ENCODE data around the gene WDFY3. TPM values are rescaled to one million over a fixed set of nuclear protein-coding genes. Genes with fewer than 3 reads are reported as not detected.

Gene WDFY3
- total and polyA plus RNA-seq, 2 donors (not counting 1 experiment from before 2014, with no cell fraction given): 0.05 to 0.36 TPM

- Mint-ChIP-seq H3K9me3 (ENCODE audit: insufficient read depth) (no peaks in the 10 kb centered on the region), H3K27ac (no peak overlapping the region), H3K4me1 (no peaks in the 10 kb centered on the region), H3K27me3 (peaks cover 6% of the 10 kb centered on the region), H3K4me3 (no peak overlapping the region)
- no peaks in the 10 kb centered on the region for H4K20me1 ChIP-seq (ENCODE audit: control insufficient read depth, insufficient read depth, low read length, poor library complexity, severe bottlenecking)
- no peaks in the 10 kb centered on the region for H3K79me2 ChIP-seq (ENCODE audit: control insufficient read depth, insufficient read depth, low read length)
- ChIA-PET CTCF (no interaction called here), POLR2A (no interaction called here)
- H3K36me3 ChIP-seq (replicated peaks in 1 of 2; ENCODE audit: control extremely low read depth in 1 of 2, control insufficient read depth in 1 of 2, extremely low read depth in 1 of 2, insufficient read depth in 2 of 2, low read length in 1 of 2): no peaks in the 10 kb centered on the region
- H3K4me1 ChIP-seq (ENCODE audit: control insufficient read depth in 2 of 2, insufficient read depth in 2 of 2, low read length in 2 of 2): no peaks in the 10 kb centered on the region
- WGBS (ENCODE audit: insufficient coverage): no CpG with 5 or more reads among the region's 1 CpG
- H3K9ac ChIP-seq (ENCODE audit: low read length): no peak overlapping the region
- H3K4me3 ChIP-seq (ENCODE audit: control extremely low read depth in 1 of 5, extremely low read depth in 1 of 5, insufficient read depth in 1 of 5, low read depth in 2 of 5, low read length in 4 of 5): no peak overlapping the region
- H3K27ac ChIP-seq (ENCODE audit: low read length in 2 of 2): no peak overlapping the region
- no peak overlapping the region for H3K4me2 ChIP-seq (replicated peaks; ENCODE audit: low read depth, low read length, poor library complexity, severe bottlenecking)
- ATAC-seq (ENCODE audit: low read depth): no peak
- TF ChIP-seq CTCF (IDR thresholded peaks at IDR 0.05): no peak
- TF ChIP-seq EZH2 (IDR thresholded peaks at IDR 0.05; ENCODE audit: borderline replicate concordance, insufficient read depth, low read depth, low read length, poor library complexity, severe bottlenecking): no peak
- intact Hi-C loops (cut with micrococcal nuclease): no loop called here
- H2AFZ ChIP-seq (ENCODE audit: insufficient read depth, low read depth, low read length, poor library complexity, severe bottlenecking): no peak overlapping the region
- H3K27me3 ChIP-seq (replicated peaks in 1 of 4; ENCODE audit: control extremely low read depth in 1 of 4, control insufficient read depth in 3 of 4, insufficient read depth in 4 of 4, low read length in 3 of 4): no peaks in the 10 kb centered on the region
- no peak for DNase-seq
- H3K9me3 ChIP-seq (ENCODE audit: control extremely low read depth in 1 of 3, control insufficient read depth in 2 of 3, insufficient read depth in 1 of 3, low read length in 2 of 3): peaks cover 0 to 1% (median 0%) of the 10 kb centered on the region in 3 donors
Observed at GRCh38 chr4:84952004-84952403, 14.5 kb downstream of the WDFY3 start.

- H3K27ac ChIP-seq (ENCODE audit: low read length in 2 of 2): no peak overlapping the region
- Mint-ChIP-seq H3K4me3 (no peak overlapping the region), H3K27me3 (peaks cover 6% of the 10 kb centered on the region), H3K4me1 (no peaks in the 10 kb centered on the region), H3K9me3 (ENCODE audit: insufficient read depth) (no peaks in the 10 kb centered on the region), H3K27ac (no peak overlapping the region)
- H4K20me1 ChIP-seq (ENCODE audit: control insufficient read depth, insufficient read depth, low read length, poor library complexity, severe bottlenecking): no peaks in the 10 kb centered on the region
- ATAC-seq (ENCODE audit: low read depth): no peak
- no CpG with 5 or more reads among the region's 2 CpGs for WGBS (ENCODE audit: insufficient coverage)
- CTCF ChIA-PET: no interaction called here
- DNase-seq: no peak
- POLR2A ChIA-PET: no interaction called here
- H3K79me2 ChIP-seq (ENCODE audit: control insufficient read depth, insufficient read depth, low read length): no peaks in the 10 kb centered on the region
- no peaks in the 10 kb centered on the region for H3K27me3 ChIP-seq (replicated peaks in 1 of 4; ENCODE audit: control extremely low read depth in 1 of 4, control insufficient read depth in 3 of 4, insufficient read depth in 4 of 4, low read length in 3 of 4)
- H3K9ac ChIP-seq (ENCODE audit: low read length): no peak overlapping the region
- H3K4me1 ChIP-seq (ENCODE audit: control insufficient read depth in 2 of 2, insufficient read depth in 2 of 2, low read length in 2 of 2): no peaks in the 10 kb centered on the region
- intact Hi-C loops (cut with micrococcal nuclease): no loop called here
- H3K4me2 ChIP-seq (replicated peaks; ENCODE audit: low read depth, low read length, poor library complexity, severe bottlenecking): no peak overlapping the region
- H3K9me3 ChIP-seq (ENCODE audit: control extremely low read depth in 1 of 3, control insufficient read depth in 2 of 3, insufficient read depth in 1 of 3, low read length in 2 of 3): peaks cover 0 to 3% (median 1%) of the 10 kb centered on the region in 3 donors
- no peak overlapping the region for H3K4me3 ChIP-seq (ENCODE audit: control extremely low read depth in 1 of 5, extremely low read depth in 1 of 5, insufficient read depth in 1 of 5, low read depth in 2 of 5, low read length in 4 of 5)
- H3K36me3 ChIP-seq (replicated peaks in 1 of 2; ENCODE audit: control extremely low read depth in 1 of 2, control insufficient read depth in 1 of 2, extremely low read depth in 1 of 2, insufficient read depth in 2 of 2, low read length in 1 of 2): no peaks in the 10 kb centered on the region
- H2AFZ ChIP-seq (ENCODE audit: insufficient read depth, low read depth, low read length, poor library complexity, severe bottlenecking): no peak overlapping the region
- no peak for TF ChIP-seq EZH2 (IDR thresholded peaks at IDR 0.05; ENCODE audit: borderline replicate concordance, insufficient read depth, low read depth, low read length, poor library complexity, severe bottlenecking)
- TF ChIP-seq CTCF (IDR thresholded peaks at IDR 0.05): no peak
Observed at GRCh38 chr4:84948056-84948455, 18.4 kb downstream of the WDFY3 start.

All from B cell (primary cell).